ENCODE results near the gene ARHGAP31.

DNA sequence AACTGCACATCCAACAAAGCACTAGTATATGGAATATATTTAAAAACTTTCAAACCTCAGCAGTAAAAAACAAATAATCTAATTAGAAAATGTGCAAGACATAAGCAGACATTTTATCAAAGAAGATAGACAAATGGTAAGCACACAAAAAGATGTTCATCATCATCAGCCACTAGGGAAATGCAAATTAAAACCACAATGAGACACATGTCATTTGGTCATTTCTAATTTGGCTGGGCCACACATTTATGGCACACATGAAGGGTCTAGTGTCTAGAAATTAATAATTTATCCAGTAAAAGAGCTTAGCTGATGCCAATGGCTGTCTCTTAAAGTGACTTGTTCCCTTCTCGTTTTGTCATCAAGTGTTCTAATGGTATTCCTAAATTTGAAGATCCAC is 45.8 kb downstream of the ARHGAP31 start:
- TF ChIP-seq, protein P1, sequence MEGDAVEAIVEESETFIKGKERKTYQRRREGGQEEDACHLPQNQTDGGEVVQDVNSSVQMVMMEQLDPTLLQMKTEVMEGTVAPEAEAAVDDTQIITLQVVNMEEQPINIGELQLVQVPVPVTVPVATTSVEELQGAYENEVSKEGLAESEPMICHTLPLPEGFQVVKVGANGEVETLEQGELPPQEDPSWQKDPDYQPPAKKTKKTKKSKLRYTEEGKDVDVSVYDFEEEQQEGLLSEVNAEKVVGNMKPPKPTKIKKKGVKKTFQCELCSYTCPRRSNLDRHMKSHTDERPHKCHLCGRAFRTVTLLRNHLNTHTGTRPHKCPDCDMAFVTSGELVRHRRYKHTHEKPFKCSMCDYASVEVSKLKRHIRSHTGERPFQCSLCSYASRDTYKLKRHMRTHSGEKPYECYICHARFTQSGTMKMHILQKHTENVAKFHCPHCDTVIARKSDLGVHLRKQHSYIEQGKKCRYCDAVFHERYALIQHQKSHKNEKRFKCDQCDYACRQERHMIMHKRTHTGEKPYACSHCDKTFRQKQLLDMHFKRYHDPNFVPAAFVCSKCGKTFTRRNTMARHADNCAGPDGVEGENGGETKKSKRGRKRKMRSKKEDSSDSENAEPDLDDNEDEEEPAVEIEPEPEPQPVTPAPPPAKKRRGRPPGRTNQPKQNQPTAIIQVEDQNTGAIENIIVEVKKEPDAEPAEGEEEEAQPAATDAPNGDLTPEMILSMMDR (conservative IDR thresholded peaks at IDR 0.05 in 1 of 2, IDR thresholded peaks at IDR 0.05 in 1 of 2; ENCODE audit: low read depth in 1 of 2, low read length in 2 of 2), result no peak
- TF ChIP-seq EZH2 (IDR thresholded peaks at IDR 0.05; ENCODE audit: low read length, missing control alignments), result no peak
